GM06990 (cell line): ENCODE measurements around the gene NAV2.
A peak's percentile ranks its signal among the peaks of the same experiment; 100 is the strongest.

ENCODE experiments used
- DNase-seq: peaks from one replicate; pipeline ENCODE4 v3.0.0-alpha.2; 2011; ENCODE audit not compliant: insufficient read length; ENCODE audit errors: extremely low read depth
- H3K27me3 ChIP-seq: replicated peaks from 2 replicates; pipeline ENCODE4 v1.6.0; 2011; ENCODE audit warnings: low read length; ENCODE audit not compliant: control insufficient read depth, insufficient read depth
- H3K36me3 ChIP-seq: 2 replicates; pipeline ENCODE4 v1.5.1; 2011; ENCODE audit warnings: low read length; ENCODE audit not compliant: control insufficient read depth, insufficient read depth
- H3K4me3 ChIP-seq: replicated peaks from 2 replicates; pipeline ENCODE4 v1.5.1; 2011; ENCODE audit warnings: low read depth, mild to moderate bottlenecking, control low read depth, low read length
- CTCF ChIP-seq: IDR thresholded peaks from 2 replicates; pipeline ENCODE4 v1.5.1; 2011; ENCODE audit warnings: low read length, control low read depth, mild to moderate bottlenecking, inconsistent platforms; ENCODE audit not compliant: insufficient read depth, poor library complexity, severe bottlenecking

Gene NAV2

DNA sequence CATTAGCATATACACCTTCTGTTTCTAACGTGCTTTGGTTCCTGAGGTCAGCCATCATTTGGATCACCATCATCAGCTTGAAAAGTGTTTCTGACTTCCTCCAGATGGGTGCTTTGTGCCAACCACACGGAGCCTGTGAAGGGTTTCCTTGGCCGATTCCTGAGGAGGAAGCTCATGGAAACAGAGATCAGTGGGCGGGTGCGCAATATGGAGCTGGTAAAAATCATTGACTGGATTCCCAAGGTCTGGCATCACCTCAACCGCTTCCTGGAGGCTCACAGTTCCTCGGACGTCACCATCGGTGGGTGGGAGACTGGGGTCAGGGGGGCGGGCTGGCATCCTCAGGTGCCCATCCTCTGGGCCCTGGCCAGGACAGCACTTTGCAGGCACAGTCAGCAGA, 392.8 kb downstream of the NAV2 start:
- no peaks in the 10 kb centered on the region for H3K27me3 ChIP-seq
- no peak for TF ChIP-seq CTCF
- no peak for DNase-seq
- no peak overlapping the region for H3K4me3 ChIP-seq
- H3K36me3 ChIP-seq, result no peaks in the 10 kb centered on the region

GRCh38 chr11:20109731-20110445, 397.3 kb downstream of the NAV2 start:
- peaks cover 2% of the 10 kb centered on the region; the same call in 1 of the 2 replicates for H3K27me3 ChIP-seq
- no peak for DNase-seq
- no peak for TF ChIP-seq CTCF
- no peak overlapping the region for H3K4me3 ChIP-seq
- no peaks in the 10 kb centered on the region for H3K36me3 ChIP-seq

GRCh38 chr11:20110908-20111669, 398.5 kb downstream of the NAV2 start:
- Histone ChIP-seq H3K27me3 (peaks cover 2% of the 10 kb centered on the region; the same call in 1 of the 2 replicates), H3K4me3 (no peak overlapping the region), H3K36me3 (no peaks in the 10 kb centered on the region)
- TF ChIP-seq CTCF, result peak; percentile 95
- DNase-seq, result peak; percentile 26

GRCh38 chr11:20111871-20112270, 399.2 kb downstream of the NAV2 start:
- TF ChIP-seq CTCF, result no peak
- H3K36me3 ChIP-seq, result no peaks in the 10 kb centered on the region

GRCh38 chr11:20112291-20113148, 399.9 kb downstream of the NAV2 start:
- Histone ChIP-seq H3K36me3 (no peaks in the 10 kb centered on the region), H3K4me3 (no peak overlapping the region), H3K27me3 (peaks cover 2% of the 10 kb centered on the region; the same call in 1 of the 2 replicates)
- no peak for TF ChIP-seq CTCF
- DNase-seq, result no peak

More at GRCh38 chr11:20111871-20112270, 399.2 kb downstream of the NAV2 start:
- peaks cover 2% of the 10 kb centered on the region; the same call in 1 of the 2 replicates for H3K27me3 ChIP-seq
- no peak for DNase-seq
- H3K4me3 ChIP-seq, result no peak overlapping the region
